ENCODE data around the gene DNAH2. TPM values are rescaled to one million over a fixed set of nuclear protein-coding genes. Genes with fewer than 3 reads are reported as not detected.

The DNAH2 gene
- total RNA-seq, 1 experiment from 2014 or later = 0.15 TPM

- peaks cover 46% of the 10 kb centered on the region for H3K27me3 Mint-ChIP-seq (ENCODE audit: low read depth)
- WGBS (ENCODE audit: extremely low coverage, insufficient read length, low lambda C conversion rate) = no CpG with 5 or more reads among the region's 14 CpGs
- no peaks in the 10 kb centered on the region for H3K4me1 ChIP-seq (ENCODE audit: insufficient read depth, low read length)
- H3K79me2 ChIP-seq (ENCODE audit: insufficient read depth, low read length) = no peaks in the 10 kb centered on the region
- H3K23me2 ChIP-seq (ENCODE audit: insufficient read length, low read depth, low read length, poor library complexity, severe bottlenecking) = peaks cover 2% of the 10 kb centered on the region
- H2BK15ac ChIP-seq (ENCODE audit: low read depth, low read length) = no peak overlapping the region
- no peak for TF ChIP-seq CTCF (conservative IDR thresholded peaks at IDR 0.05)
- DNase-seq = no peak
- no peaks in the 10 kb centered on the region; the same call in 1 of the 2 replicates for H3K27me3 ChIP-seq (ENCODE audit: insufficient read depth, low read length)
- H3K9me3 ChIP-seq (ENCODE audit: control insufficient read depth, low read depth, low read length) = no peaks in the 10 kb centered on the region
- no peak overlapping the region for H4K8ac ChIP-seq (replicated peaks; ENCODE audit: insufficient read length, low read depth, low read length)
- H3K4me1 Mint-ChIP-seq = no peaks in the 10 kb centered on the region; a peak in 1 of 4 replicates
- no peak overlapping the region for H3K4me2 ChIP-seq (ENCODE audit: insufficient read depth, insufficient read length, low read length)
- H3K23ac ChIP-seq (ENCODE audit: insufficient read length, low read depth, low read length) = no peak overlapping the region
- no peak overlapping the region for H2BK12ac ChIP-seq (ENCODE audit: insufficient read length, low read depth, low read length)
- no peak overlapping the region for H3K9ac ChIP-seq (ENCODE audit: extremely low read depth, insufficient read length, low read length)
- H2BK20ac ChIP-seq (ENCODE audit: low read depth, low read length, poor library complexity, severe bottlenecking) = no peak overlapping the region
- no peak overlapping the region for H4K5ac ChIP-seq (ENCODE audit: insufficient read length, low read depth, low read length)
- H3K14ac ChIP-seq (ENCODE audit: insufficient read depth, low read length) = no peak overlapping the region
- H3T11ph ChIP-seq (ENCODE audit: low read length) = no peak overlapping the region
- H2AK5ac ChIP-seq (ENCODE audit: insufficient read length, low read length) = no peak overlapping the region
- H3K56ac ChIP-seq (ENCODE audit: insufficient read length, low read depth, low read length) = no peak overlapping the region
- no peak overlapping the region for H3K27ac Mint-ChIP-seq
- H3K4me3 Mint-ChIP-seq = no peak overlapping the region
- H3K18ac ChIP-seq (ENCODE audit: insufficient read length, low read depth, low read length) = no peak overlapping the region
- no peak overlapping the region for H2AFZ ChIP-seq (ENCODE audit: low read length)
- H2BK5ac ChIP-seq (ENCODE audit: insufficient read length, low read length) = no peak overlapping the region
- H4K20me1 ChIP-seq (ENCODE audit: control insufficient read depth, insufficient read depth, insufficient read length) = no peaks in the 10 kb centered on the region
- no peaks in the 10 kb centered on the region; a peak in 1 of 5 replicates for H3K9me3 Mint-ChIP-seq
- H2BK120ac ChIP-seq (ENCODE audit: low read depth, low read length, poor library complexity, severe bottlenecking) = no peak overlapping the region
- no peaks in the 10 kb centered on the region for H3K36me3 Mint-ChIP-seq (ENCODE audit: insufficient read depth in 1 of 3, low read depth in 3 of 3)
- H4K91ac ChIP-seq (ENCODE audit: insufficient read length, low read depth, low read length) = no peak overlapping the region
- H3K79me1 ChIP-seq (ENCODE audit: insufficient read depth, low read depth, low read length, poor library complexity, severe bottlenecking) = no peaks in the 10 kb centered on the region
- H3K4ac ChIP-seq (ENCODE audit: low read depth, low read length) = no peak overlapping the region
- no peak overlapping the region for H3K27ac ChIP-seq (ENCODE audit: insufficient read length, low read depth, low read length)
These were observed 22.2 kb downstream of the DNAH2 start for GRCh38 chr17:7739746-7740145.
